GM08714 (cell line): ENCODE measurements around the gene DSCAML1.

Experiments
- H3K4me3 ChIP-seq: fragments of 200-500 bp; sonication (Bioruptor generic); 2 replicates; pipeline ENCODE4 v1.5.1; 2014; ENCODE audit warnings: mild to moderate bottlenecking, low read length, inconsistent platforms
- ZNF274 ChIP-seq: IDR thresholded peaks from 2 replicates; pipeline ENCODE4 v1.6.1; 2012; ENCODE audit warnings: mild to moderate bottlenecking, low read depth, low read length

Gene DSCAML1

GRCh38 chr11:117510646-117511045 lies 286.4 kb downstream of the DSCAML1 start:
- no peak for TF ChIP-seq ZNF274
- no peak overlapping the region for H3K4me3 ChIP-seq

GRCh38 chr11:117509543-117509942 lies 287.5 kb downstream of the DSCAML1 start:
- no peak for TF ChIP-seq ZNF274
- no peak overlapping the region for H3K4me3 ChIP-seq

- TF ChIP-seq ZNF274 = no peak
- H3K4me3 ChIP-seq = no peak overlapping the region
Observed at GRCh38 chr11:117506971-117507370, 290.0 kb downstream of the DSCAML1 start.

GRCh38 chr11:117505285-117505970 lies 291.6 kb downstream of the DSCAML1 start:
- TF ChIP-seq ZNF274 = no peak
- no peak overlapping the region for H3K4me3 ChIP-seq

GRCh38 chr11:117502779-117503100 lies 294.3 kb downstream of the DSCAML1 start:
- TF ChIP-seq ZNF274 = no peak
- no peak overlapping the region for H3K4me3 ChIP-seq

GRCh38 chr11:117502015-117502778 lies 294.8 kb downstream of the DSCAML1 start:
- TF ChIP-seq ZNF274 = no peak

GRCh38 chr11:117501237-117501898 lies 295.6 kb downstream of the DSCAML1 start:
- no peak for TF ChIP-seq ZNF274
- H3K4me3 ChIP-seq = no peak overlapping the region

More at GRCh38 chr11:117502015-117502778, 294.8 kb downstream of the DSCAML1 start:
- H3K4me3 ChIP-seq = no peak overlapping the region

- no peak for TF ChIP-seq ZNF274
- no peak overlapping the region for H3K4me3 ChIP-seq
Observed at GRCh38 chr11:117498791-117499190, 298.2 kb downstream of the DSCAML1 start.

- TF ChIP-seq ZNF274 = no peak
- no peak overlapping the region for H3K4me3 ChIP-seq
Observed at GRCh38 chr11:117497206-117497951, 299.6 kb downstream of the DSCAML1 start.

- no peak overlapping the region for H3K4me3 ChIP-seq
- TF ChIP-seq ZNF274 = no peak
Observed at GRCh38 chr11:117495357-117495756, 301.7 kb downstream of the DSCAML1 start.

- no peak overlapping the region for H3K4me3 ChIP-seq
- no peak for TF ChIP-seq ZNF274
Observed at GRCh38 chr11:117492578-117493251, 304.3 kb downstream of the DSCAML1 start.

GRCh38 chr11:117490911-117491310 lies 306.1 kb downstream of the DSCAML1 start:
- TF ChIP-seq ZNF274 = no peak
- H3K4me3 ChIP-seq = no peak overlapping the region

- no peak for TF ChIP-seq ZNF274
- no peak overlapping the region for H3K4me3 ChIP-seq
Observed at GRCh38 chr11:117489999-117490679, 306.9 kb downstream of the DSCAML1 start.
